NCI-H345 treated with DMSO at 0.1 percent for 48 hours (cell line): ENCODE data around the gene GJA5.
"Not testable (repeated sequence)": the region's sequence is repeated elsewhere in the genome, so short reads cannot be mapped to it uniquely, and the experiment has no call there.

Experiments used
- DNase-seq: peaks from one replicate; lab custom pipeline; 2025; ENCODE audit not compliant: unreplicated experiment; lab: John Stamatoyannopoulos, UW

The GJA5 gene

GRCh38 chr1:147762233-147763024 lies 2.0 kb upstream of the GJA5 start:
- DNase-seq: no peak

DNA sequence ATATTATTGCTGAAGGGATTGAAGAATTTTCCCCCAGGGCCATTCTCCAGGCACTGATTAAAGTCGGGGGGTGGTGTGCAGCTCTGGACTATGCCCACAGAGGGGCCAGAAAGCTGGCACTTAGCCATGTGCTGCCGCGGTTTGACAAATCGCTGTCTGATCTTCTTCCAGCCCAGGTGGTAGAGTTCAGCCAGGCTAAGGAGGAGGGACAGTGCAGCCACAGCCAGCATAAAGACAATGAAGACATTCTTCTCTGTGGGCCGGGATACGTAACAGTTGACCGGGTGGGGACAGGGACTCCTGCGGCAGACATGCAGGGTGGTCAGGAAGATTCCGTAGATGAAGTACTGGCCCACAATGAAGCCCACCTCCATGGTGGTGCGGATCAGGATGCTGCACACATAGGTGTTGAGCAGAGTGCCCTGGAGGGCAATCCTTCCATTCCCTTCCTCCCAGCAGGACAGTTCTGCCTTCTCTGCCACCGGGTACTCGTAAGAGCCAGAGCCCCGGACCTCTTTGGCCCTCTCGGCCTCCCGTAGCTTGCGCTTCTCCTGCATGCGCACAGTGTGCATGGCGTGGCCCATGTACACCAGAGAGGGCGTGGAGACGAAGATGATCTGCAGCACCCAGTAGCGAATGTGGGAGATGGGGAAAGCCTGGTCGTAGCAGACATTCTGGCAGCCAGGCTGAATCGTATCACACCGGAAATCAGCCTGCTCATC lies 1.9 kb downstream of the GJA5 start:
- DNase-seq: no peak

DNA sequence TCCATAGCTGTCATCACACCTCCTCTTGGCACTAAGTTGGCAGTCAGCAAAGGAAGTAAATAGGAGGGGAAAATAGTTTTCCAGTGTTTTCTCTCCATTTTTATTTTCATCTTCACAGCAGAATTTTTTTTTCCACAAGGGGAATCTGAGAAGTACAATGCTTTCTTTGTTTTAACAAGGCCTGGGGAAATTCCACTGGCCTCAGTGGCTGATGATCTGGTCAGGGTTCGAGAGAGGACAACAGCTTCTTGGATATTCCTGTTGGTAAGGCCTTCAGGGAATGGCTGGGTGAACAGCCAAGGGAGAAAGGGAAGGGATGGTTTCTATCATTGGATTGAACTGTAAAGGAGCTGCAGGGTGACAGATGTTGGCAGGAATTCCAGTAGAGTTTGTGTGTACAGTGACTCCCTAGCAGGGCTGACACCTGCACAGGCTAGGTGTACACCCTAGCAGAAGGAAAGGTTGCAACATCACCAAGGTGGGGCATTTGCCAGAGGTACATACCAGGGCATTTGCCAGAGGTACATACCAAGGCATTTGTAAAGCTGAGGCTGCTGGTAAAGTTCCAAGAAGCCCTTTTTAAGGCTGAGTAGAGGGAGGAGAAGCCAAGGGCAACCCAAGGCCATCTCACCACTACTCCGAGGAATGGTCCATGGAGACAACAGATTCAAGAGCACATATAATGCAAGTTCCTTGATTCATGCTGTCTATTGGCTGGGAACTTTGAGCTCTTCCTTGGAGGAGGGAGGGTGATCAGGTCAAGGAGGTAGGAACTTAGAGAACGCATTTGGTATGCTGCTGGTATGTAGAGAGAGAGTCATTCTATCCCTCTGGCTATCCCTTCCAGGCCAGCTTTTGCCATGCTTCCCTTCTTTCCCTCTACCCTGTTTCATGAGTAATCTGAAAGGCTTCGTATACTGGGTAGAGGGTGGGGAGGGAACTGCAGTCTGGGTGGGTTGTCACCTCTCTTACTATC lies 3.1 kb downstream of the GJA5 start:
- no peak for DNase-seq

- DNase-seq: no peak
These were observed 4.1 kb downstream of the GJA5 start for GRCh38 chr1:147756341-147756740.

DNA sequence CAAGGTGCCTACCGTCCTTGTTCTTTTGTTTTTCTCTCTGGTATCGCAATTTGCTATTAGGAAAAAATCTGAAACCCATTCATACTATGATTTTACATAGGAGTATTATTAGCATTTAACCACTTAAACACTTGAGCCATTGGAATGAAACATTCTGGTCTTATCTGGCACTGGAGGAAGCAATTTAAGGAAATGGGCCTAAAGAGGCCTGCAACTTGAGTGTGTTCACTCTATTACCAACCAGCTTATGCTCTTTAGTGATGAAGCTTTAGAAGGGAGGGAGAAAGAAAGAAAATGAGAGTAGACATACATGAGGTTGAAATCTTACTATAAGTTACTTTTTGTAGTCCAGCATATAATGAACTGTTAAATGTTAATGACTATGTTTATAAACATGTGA lies 5.7 kb downstream of the GJA5 start:
- no peak for DNase-seq

DNA sequence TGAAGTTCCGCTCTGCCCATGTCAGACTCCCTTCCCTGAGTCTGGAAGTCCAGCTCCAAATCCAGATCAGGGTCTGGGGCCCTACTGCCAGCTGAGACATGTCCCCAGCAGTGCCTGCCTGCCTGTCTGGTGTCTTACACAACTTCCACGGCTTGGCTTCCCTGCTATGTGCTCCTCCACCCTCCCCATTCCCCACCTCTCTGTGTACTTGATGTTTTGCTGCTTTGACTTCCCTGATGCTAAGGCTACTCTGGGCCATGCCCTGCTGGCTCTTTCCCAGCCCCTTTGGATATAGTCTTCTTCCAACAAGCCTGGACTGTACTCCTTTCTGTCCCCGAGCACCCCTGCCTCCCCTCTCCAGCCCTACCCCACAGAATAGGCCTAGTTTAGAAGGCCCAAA lies 7.3 kb downstream of the GJA5 start:
- DNase-seq: no peak

- no peak for DNase-seq
These were observed 7.9 kb downstream of the GJA5 start for GRCh38 chr1:147752511-147752910.

DNA sequence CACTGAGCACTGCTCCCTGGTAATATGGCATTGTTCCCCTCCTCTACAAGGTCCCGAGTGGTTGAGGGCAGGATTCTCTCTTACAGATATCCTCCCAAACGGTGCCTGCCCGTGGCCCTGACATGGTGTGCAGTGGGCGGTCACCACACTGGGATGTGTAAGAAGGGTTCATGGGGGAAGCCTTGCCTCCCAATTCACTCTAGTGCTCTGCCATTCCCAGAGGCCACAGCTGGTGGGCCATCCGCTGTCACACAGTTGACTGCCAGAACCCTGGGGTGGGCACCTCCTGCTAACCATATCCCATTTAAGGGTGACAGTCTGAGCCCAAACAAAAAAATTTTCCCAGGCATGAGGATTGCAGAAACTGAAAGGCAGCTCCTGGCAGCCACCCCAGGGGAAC lies 9.1 kb downstream of the GJA5 start:
- DNase-seq: no peak

DNA sequence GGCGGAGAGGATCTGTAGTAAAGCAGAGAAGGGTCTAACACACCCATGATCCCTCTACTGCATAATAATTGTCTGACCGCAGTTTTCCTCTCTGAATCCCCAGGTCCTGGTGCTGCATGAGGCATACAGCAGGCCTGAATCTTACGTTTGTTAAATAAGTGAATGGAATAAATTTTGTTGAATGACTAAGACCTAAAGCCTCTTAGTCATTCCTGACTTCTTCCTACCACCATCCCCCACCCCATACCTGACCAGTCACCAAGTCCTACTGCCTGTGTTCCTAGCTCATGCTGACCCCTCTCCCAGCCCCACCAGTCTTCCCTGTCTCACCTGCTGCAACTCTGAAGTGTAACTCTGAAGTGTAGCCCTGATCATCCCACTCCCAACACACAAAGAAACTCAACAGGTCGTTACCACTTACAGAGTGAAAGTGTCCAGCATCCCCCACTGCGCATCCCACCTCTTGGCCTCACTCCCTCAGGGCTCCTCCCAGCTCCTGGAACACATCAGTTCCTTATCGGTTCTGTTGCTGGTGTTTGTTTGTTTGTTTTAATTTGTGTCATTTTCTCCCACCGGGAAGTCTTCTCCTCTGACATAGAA lies 9.7 kb downstream of the GJA5 start:
- DNase-seq: no peak

DNA sequence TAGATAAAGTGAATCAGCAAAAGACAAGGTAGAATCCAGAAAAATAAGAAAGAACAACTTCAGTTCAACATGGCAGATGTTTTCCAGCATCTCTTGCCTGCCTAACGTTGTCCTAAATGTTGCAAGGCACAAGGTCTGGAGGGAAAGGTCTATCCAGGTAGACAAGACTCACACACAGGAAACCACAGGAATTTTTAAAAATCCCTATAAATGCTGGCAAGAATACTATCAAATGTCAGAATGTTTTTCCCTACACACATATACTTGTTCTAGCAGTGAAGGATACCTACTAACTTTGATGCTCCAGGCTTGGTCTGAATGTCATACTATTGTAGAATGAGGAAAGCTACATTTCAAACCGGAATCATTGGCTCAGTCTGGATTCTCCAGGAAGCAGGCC lies 10.6 kb downstream of the GJA5 start:
- no peak for DNase-seq

DNA sequence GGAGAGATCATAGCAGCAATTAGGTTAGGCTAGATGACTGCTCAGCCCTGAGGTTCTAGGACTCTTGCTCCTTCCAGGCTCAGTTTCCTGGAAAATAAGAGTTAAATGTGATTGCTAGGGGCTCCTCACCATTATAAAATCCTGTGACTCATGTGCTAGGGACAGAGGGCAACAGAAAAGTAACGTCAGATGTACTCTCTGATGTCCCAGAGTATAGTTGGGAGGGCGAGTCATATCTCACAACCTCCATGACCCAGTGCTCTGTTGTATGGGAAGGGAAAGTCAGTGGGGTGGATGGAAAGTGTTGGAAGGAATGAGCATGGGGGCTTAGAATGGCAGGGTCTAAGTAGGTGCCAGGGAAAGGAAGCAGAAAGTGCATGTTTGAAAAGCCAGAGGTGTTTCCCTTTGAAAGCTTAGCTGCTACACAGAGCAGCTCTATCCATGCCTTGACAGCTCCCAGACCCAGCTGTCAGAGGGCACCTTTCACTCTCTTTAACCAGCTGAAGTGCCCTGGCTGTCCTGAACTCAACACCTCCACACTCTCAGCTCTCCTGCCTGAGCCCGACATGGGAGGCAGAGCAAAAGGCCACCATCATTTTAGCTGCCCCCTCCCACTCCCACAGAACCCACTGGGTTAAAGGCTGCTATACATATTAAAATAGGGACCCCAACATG lies 11.6 kb downstream of the GJA5 start:
- DNase-seq: no peak

DNA sequence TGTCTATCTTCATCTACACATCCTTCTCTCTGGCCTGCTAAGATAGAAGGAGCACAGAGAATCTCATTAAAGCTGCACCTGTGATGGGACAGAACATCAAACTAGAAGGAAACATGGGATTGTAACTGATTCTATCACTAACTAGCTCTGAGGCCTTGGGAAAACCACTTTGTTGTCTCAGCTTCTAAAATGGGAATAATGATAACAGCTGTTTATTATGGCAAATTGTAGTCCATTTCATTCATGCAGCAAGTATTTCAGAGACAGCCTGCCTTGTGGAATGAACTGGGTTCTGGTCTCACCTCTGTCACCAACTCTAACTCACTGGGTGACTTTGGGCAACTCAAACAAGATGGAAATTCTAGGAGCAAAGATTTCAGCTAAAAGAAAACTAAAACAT lies 12.4 kb downstream of the GJA5 start:
- no peak for DNase-seq

DNA sequence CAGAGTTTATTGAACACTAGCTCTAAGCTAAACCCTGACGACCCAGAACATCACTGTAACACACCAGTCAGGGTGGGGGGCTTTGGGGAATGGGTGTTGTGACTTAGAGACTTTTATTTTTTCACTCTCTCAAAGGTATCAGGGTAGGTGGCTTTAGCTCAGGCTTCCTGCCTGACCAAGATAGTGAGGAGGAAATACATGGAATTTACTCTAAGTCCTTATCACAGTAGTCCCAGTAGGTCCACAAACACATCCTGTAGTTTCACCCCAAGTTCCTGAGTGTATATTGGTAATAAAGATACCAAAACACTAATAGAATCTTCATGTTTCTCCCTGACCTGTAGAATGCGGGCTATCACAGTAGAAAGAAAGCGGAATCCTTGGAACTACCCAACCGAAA lies 15.1 kb downstream of the GJA5 start:
- DNase-seq: no peak

- no peak for DNase-seq
These were observed 19.3 kb downstream of the GJA5 start for GRCh38 chr1:147741065-147741464.

DNA sequence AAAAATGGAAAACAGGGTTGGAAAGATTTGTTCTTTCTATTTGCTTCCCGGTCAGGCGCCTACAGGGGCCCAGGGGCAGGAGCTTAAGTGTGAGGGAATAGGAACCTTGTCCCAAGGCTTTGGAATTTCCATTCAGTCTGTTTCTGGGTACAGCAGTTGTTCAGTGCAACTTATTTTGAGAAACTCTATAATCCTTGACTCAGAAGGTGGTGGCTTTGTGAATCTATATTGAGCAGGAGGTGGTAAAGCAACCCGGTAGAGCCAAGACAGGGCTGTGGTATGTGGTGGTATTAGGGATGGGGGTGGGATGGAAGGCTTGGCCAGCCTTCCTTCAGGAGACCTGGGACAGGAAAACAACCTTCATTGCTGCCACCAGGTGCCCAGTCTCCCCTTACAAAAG lies 20.0 kb downstream of the GJA5 start:
- DNase-seq: no peak

- no peak for DNase-seq
These were observed 21.5 kb downstream of the GJA5 start for GRCh38 chr1:147738739-147739476.

- no peak for DNase-seq
These were observed 22.3 kb downstream of the GJA5 start for GRCh38 chr1:147738129-147738528.

- DNase-seq: no peak
These were observed 23.5 kb downstream of the GJA5 start for GRCh38 chr1:147736883-147737282.

GRCh38 chr1:147735423-147735822 lies 25.0 kb downstream of the GJA5 start:
- no peak for DNase-seq

GRCh38 chr1:147734291-147734841 lies 26.0 kb downstream of the GJA5 start:
- DNase-seq: not testable (repeated sequence)
